Parathyroid adenoma (tissue), 2 donors: Measurements from ENCODE around the gene APOBEC2.

ENCODE experiments used
- H2AFZ ChIP-seq: fragments of 300-600 bp; sonication (generic); one replicate; pipeline ENCODE4 v1.7.0; 2017; ENCODE audit warnings: antibody characterized with exemption, mild to moderate bottlenecking
- H3K27ac ChIP-seq: fragments of 300-600 bp; sonication (generic); one replicate; pipeline ENCODE4 v1.7.0; 2017
- H3K27me3 ChIP-seq: fragments of 300-600 bp; sonication (generic); one replicate; pipeline ENCODE4 v1.7.0; 2017; ENCODE audit warnings: low read length; ENCODE audit not compliant: control insufficient read depth, insufficient read depth
- H3K36me3 ChIP-seq: fragments of 300-600 bp; sonication (generic); one replicate; pipeline ENCODE4 v1.7.0; 2017; ENCODE audit warnings: low read length; ENCODE audit not compliant: control insufficient read depth, insufficient read depth
- H3K4me1 ChIP-seq: fragments of 300-600 bp; sonication (generic); one replicate; pipeline ENCODE4 v1.7.0; 2017; ENCODE audit warnings: control low read depth
- H3K4me2 ChIP-seq: fragments of 300-600 bp; sonication (generic); one replicate; pipeline ENCODE4 v1.7.0; 2017; ENCODE audit warnings: low read length
- H3K4me3 ChIP-seq: fragments of 300-600 bp; sonication (generic); one replicate; pipeline ENCODE4 v1.7.0; 2017; ENCODE audit warnings: low read depth, low read length
- H3K79me2 ChIP-seq: fragments of 300-600 bp; sonication (generic); one replicate; pipeline ENCODE4 v1.7.0; 2017; ENCODE audit warnings: control low read depth
- H3K9ac ChIP-seq: fragments of 300-600 bp; sonication (generic); one replicate; pipeline ENCODE4 v1.7.0; 2017; ENCODE audit warnings: mild to moderate bottlenecking
- H3K9me3 ChIP-seq: fragments of 300-600 bp; sonication (generic); one replicate; pipeline ENCODE4 v1.7.0; 2017; ENCODE audit warnings: low read length; ENCODE audit not compliant: control insufficient read depth
- TF ChIP-seq, protein P1 (sequence below): fragments of 300-600 bp; sonication (generic); IDR thresholded peaks from one replicate; pipeline ENCODE4 v1.7.0; 2017; ENCODE audit warnings: antibody characterized with exemption, mild to moderate bottlenecking
- donor health status: primary hyperparathyroidism.

APOBEC2 gene

DNA sequence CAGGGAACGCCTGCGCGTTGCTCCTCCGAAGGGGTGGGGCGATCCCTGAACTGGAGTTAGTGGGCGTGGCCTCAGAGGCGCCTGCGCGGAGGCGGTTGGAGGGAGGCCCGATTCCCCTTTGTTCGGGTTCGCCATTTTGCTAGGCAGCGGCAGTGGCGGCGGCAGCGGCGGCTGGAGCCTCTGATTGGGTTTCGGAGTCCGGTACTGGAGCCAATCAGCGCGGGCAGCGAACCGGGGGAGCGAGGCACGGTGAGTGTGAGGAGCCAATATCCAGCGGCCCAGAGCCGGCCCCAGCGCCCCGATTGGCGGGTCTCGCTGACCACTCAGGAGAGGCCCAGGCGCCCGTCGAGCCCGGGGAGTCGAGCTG is 19.8 kb downstream of the APOBEC2 start, which contains the start of gene NFYA:
NFYA (plus strand) TSS at position 139 of the 367 bp plus-strand sequence. CDS start 6,116 bp downstream, outside the sequence.
- TF ChIP-seq, protein P1, sequence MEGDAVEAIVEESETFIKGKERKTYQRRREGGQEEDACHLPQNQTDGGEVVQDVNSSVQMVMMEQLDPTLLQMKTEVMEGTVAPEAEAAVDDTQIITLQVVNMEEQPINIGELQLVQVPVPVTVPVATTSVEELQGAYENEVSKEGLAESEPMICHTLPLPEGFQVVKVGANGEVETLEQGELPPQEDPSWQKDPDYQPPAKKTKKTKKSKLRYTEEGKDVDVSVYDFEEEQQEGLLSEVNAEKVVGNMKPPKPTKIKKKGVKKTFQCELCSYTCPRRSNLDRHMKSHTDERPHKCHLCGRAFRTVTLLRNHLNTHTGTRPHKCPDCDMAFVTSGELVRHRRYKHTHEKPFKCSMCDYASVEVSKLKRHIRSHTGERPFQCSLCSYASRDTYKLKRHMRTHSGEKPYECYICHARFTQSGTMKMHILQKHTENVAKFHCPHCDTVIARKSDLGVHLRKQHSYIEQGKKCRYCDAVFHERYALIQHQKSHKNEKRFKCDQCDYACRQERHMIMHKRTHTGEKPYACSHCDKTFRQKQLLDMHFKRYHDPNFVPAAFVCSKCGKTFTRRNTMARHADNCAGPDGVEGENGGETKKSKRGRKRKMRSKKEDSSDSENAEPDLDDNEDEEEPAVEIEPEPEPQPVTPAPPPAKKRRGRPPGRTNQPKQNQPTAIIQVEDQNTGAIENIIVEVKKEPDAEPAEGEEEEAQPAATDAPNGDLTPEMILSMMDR = no peak
- no peaks in the 10 kb centered on the region for H3K27me3 ChIP-seq
- H3K9ac ChIP-seq = peak within 1 kb of the TSS; percentile 97
- H2AFZ ChIP-seq = peak within 1 kb of the TSS; percentile 91
- peak within 1 kb of the TSS; percentile 91 for H3K4me2 ChIP-seq
- H3K79me2 ChIP-seq = peaks cover 8% of the 10 kb centered on the region
- H3K27ac ChIP-seq = peak within 1 kb of the TSS; percentile 99
- peak within 1 kb of the TSS; percentile 93 for H3K4me3 ChIP-seq
- peaks cover 11% of the 10 kb centered on the region for H3K4me1 ChIP-seq
- no peaks in the 10 kb centered on the region for H3K36me3 ChIP-seq
- no peaks in the 10 kb centered on the region for H3K9me3 ChIP-seq

DNA sequence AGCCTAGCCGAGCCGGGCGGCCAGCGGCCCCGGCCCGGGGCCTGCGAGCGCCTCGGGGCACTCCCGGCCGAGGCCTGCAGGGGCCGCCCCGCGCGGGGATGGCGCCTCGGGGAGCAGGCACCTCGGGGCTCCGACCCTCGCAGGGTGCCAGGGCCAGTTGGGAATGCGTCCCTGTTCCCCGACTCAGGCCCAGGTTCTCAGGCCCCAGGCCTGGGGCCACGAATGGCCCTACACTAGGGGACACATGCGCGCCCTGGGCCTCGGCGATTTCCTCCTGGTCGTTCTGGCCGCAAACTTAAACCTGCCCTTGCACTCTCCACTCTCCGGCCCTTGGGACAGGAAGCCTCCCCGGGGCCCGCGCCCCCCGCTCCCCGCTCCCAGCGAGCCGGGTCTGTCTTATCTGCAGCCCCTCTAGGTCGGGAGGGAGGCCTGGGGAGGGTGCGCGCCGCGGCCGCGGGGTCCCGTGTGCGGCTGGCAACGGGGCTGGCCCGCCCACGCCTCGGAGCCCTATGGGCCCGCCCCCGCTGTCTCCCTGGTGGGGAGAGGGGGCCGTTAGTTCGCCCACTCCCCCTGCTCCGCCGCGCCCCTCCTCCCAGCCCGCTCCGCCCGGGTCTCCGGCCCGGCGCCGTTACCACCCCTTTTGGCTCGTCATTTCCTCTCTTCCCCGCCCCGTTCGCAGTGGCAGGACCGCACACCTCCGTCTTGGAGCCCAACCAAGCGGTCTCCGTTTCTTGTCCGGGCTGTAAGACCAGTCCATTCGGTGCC is 20.4 kb downstream of the APOBEC2 start:
- Histone ChIP-seq H3K27ac (peak overlapping the region; percentile 99), H3K79me2 (peaks cover 8% of the 10 kb centered on the region), H3K4me2 (peak overlapping the region; percentile 59), H3K9ac (peak overlapping the region; percentile 97), H3K4me3 (peak overlapping the region; percentile 93), H2AFZ (peak overlapping the region; percentile 91), H3K36me3 (no peaks in the 10 kb centered on the region), H3K4me1 (peaks cover 11% of the 10 kb centered on the region), H3K9me3 (no peaks in the 10 kb centered on the region), H3K27me3 (no peaks in the 10 kb centered on the region)
- TF ChIP-seq, protein P1 = no peak

DNA sequence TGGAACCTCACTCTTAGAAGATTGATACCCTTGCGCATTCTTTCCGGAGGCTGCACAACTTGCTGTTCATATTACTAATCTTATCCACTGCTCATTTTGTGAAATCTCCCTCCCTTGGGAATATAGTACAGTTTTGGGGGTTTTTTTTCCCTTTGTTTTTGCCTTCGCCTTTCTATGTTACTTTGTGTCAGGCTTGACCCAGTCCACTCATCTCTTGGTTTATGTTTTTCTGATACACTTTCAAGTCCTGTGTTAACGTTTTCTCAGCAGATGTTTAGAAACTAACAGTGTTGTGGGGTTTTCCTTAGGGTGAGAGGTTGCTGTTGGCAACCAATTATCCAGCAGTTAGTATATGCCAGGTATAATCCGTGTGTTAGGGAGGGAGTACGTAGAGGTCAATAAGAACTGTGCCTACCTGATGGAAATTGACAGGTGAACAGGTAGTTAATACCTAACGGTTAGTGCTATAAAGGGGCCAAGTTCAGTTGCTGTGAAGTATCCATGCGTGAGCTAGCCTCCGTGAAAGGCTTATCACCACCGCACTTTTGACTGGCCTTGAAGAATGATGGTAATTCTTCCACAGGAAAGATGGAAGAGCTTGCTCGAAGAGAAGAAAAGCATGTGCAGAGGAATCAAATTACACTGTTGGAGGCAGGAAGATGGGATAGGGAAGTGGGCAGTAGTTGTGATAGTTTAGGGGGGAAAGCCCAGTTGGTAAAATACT is 21.1 kb downstream of the APOBEC2 start:
- Histone ChIP-seq H2AFZ (peak overlapping the region; percentile 91), H3K27me3 (no peaks in the 10 kb centered on the region), H3K36me3 (no peaks in the 10 kb centered on the region), H3K4me3 (peak overlapping the region; percentile 93), H3K9me3 (no peaks in the 10 kb centered on the region), H3K4me1 (peaks cover 11% of the 10 kb centered on the region), H3K4me2 (peak overlapping the region; percentile 59), H3K9ac (no peak overlapping the region), H3K79me2 (peaks cover 8% of the 10 kb centered on the region), H3K27ac (peak overlapping the region; percentile 99)
- TF ChIP-seq, protein P1 = no peak

DNA sequence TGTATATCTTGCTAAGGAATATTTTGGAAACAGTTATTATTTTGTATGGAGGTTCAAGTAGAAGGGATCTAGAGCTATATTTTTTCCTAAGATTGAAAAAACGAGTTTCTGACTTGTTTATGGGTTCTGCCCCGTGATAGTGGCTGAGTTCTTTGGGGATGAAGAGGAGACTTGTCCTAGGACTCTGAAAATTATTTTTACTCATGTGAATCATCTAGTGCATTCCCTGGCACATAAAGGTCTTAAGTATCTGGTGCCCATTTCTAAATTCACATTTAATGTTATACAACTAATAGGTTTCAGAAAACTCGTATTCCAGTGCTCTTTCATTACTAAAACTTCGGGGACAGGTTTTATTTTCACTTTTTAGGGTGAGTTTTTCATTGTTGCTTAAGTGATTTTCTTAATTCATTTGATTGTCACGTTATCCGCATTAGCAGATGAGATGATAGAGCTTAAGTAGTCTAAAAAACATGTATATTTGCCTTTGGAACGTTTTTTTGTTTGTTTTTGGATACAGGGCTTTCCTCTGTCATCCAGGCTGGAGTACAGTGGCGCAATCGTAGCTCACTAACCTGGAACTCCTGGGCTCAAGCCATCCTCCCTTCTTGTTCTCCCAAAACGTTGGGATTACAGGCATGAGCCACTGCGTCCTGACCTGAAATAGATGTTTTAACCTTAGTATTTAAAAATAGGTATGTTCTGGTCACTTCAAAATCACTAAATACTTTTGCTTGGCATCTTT is 21.9 kb downstream of the APOBEC2 start:
- Histone ChIP-seq H3K36me3 (no peaks in the 10 kb centered on the region), H3K4me1 (peaks cover 11% of the 10 kb centered on the region), H3K27ac (peak overlapping the region; percentile 99), H3K9me3 (no peaks in the 10 kb centered on the region), H3K27me3 (no peaks in the 10 kb centered on the region), H3K79me2 (peaks cover 8% of the 10 kb centered on the region), H3K9ac (no peak overlapping the region), H2AFZ (peak overlapping the region; percentile 91), H3K4me3 (peak overlapping the region; percentile 93), H3K4me2 (peak overlapping the region; percentile 59)
- TF ChIP-seq, protein P1 = no peak
